ENCODE results near the gene HOXC6.
"Not testable (repeated sequence)": the region's sequence is repeated elsewhere in the genome, so short reads cannot be mapped to it uniquely, and the experiment has no call there.

Gene HOXC6

DNA sequence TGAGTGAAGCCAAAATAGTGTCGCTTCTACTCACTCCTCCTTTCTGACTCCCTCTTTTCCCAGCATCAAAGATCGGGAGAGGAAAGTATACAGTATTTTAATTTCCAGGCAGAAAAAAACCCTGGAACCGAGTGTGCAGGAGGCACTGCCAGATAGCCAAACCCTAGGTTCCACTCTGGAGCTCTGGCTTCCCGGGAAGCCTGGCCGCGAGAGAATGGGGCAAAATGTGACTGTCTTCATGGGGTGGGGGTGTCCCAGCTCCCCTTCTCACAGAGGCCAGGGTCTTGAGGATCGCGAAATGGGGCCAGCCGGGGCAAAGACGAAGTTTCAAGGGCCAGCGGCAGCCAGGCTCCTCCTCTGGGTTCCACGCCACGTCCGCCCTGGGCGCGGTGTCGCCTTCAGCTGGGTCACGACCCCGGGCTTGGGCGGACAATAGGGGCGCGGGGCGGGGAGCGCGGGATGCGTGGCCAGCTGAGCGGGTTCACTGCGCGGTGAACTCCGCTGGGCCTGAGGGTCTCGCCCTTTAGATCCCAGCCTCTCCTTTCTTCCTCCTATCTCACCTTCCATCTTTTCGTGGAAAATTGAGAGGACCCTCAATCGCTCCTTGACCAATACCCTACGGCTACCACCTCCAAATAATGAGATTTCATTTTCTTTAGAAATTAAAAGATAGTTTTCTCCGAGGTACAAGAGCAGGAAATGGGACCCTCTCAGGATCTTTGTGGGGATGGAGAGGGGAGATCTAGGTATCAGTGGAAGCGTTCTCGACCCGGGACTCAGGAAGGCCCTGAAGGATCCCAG lies 32.1 kb downstream of the HOXC6 start:
- no peak for DNase-seq

DNA sequence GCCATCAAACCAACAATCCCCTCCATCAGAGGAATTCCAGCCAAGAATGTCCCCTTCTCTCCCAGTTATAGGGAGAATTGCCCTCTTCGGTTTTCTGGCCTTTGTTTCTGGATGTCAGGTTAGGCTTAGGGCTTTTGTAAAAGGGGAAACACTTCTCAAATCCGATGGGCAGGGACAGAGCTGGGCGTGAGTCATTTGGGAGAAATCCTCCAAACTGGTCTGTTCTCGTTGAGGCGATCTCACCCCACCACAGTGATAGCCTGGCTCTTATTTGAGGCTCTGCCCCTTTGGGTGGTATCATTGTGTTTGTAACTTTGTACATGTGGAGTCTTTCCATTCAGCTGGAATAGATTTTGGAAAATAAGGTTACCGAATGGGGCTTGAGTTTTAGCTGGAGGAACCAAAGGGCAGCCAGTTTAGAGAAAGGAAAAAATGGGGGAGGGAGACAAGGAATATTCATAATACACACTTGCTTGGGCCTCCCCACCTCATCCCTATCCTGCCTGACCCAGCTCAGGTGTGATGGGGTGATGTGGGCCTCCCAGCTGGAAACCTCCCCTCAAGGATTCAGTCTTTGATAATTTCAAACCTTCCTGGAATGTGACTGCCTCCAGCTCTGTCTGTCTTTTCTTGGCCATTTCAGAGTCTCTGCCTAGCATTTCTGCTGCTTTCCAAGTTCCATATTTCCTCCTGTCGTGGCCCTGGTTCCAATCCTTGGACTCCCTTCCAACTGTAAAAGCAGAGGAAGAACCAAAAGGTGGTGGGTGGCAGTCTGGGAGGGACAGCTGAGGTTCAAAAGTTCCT lies 32.9 kb downstream of the HOXC6 start:
- no peak for DNase-seq

DNA sequence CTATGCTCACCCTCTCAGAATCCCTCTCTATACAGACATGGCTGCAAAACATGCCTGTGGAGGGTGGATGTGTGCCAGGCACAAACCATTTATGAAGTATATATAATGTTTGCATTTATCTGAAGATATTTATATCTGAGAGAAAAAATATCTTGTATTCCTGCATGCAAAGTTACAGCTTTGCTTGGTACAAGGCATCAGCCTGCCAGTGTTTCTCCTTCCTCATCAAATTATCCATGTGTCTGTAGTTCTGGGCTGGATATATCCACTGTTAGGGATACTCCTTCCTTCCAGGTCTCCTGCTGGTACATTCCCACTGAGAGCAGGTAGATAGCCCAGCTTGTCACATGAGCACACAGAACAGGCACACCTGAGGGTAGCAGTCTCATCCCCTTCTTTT lies 37.4 kb downstream of the HOXC6 start:
- no peak for DNase-seq

DNA sequence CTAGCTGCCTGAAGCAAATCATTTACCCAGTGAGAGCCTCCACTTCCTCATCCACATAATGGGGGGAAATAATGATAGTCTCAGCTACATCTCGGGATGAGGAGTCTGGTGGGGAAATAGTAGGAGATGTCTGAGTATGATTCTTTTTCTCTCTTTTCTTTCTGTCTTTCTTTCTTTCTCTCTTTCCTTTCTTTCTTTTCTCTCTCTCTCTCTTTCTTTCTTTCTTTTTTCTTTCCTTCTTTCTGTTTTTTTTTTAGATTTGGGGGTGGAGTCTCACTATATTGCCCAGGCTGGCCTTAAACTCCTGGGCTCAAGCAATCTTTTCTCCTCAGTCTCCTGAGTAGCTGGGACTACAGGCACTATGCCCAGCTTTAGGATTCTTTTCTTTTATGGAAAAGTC lies 38.2 kb downstream of the HOXC6 start:
- no peak for DNase-seq

DNA sequence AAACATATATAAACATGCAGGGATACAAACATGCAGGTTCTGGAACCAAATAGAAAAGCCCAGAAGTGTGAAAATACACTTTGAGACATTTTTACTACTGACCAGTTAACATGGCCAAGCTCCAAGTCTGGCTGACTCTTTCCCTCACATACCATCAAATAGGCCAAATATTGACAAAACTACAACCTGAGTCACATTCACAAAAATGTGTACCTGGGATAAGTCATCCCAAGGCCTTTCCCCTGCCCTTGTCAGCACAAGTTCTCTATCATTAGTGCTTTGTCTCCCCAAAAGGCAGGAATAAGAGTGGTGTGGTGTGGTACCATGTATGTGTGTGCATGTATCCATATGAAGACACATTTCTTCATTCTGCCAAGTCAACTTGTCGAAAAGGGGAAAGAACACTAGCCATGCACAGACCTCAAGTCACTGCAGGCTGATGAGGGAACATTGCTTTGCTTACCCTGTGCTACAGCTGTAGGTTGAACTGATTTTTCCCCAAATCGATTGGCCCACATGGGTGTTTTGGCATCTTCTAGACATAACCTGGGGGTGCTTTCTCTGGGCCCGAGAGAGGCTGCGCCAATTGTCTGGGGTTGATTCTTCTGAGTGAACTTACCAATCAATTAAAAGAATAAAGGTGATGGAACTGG lies 40.3 kb downstream of the HOXC6 start:
- DNase-seq, result no peak

DNA sequence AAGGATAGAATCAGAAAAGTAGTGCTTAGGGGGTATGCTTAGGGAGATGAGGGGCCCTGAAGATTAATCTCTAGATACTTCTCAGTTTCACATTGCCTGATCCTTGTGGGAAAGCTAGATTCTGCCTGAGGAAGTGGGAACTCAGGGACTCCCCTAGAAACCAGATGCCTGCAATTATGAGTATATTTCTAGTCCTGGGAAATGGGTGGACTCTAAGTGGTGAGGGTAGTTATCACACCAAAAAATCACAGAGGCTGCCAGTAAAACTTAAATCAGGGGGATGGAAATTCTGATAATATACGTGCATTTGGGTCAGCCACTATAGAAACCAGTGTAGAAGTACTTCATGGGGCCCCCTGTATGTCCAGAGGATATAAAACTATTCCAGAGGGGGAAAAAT lies 43.7 kb downstream of the HOXC6 start:
- DNase-seq, result no peak

DNA sequence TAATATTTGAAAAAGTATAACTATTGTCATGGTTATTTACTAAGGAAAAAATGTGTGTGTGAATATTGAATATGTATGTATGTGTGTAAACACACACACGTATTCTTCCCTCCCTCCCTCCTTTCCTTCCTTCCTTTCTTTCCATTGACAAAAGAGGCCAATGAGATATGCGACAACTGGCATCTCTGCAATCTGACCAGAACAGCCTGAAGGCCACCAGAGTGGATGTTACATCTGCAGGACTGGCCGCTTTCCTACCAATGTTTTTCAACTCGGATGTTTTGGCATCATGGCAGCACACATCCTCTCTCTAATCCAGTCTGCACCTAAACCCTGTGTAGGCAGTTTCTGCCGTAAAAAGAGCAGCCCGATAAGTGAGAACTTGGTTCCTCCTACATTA lies 46.1 kb downstream of the HOXC6 start:
- no peak for DNase-seq

DNA sequence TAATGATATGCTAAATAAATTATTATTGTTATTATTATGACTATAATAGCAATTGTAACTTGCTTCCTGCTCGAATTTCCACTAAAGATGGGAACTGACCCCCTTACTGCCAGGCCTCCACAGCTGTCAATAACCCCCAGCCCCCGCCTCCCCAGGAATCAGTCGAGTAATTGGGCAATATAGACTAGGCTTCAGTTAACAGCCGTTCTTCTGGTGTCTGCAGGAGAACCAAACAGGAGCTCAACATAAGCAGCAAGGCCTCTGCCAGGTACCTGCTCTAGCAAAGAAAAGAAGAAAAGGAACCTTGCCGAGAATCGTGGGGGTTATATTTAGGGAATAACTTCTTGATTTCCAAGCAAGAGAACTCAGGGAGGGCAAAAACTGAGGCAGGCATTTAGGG lies 47.2 kb downstream of the HOXC6 start:
- no peak for DNase-seq

DNA sequence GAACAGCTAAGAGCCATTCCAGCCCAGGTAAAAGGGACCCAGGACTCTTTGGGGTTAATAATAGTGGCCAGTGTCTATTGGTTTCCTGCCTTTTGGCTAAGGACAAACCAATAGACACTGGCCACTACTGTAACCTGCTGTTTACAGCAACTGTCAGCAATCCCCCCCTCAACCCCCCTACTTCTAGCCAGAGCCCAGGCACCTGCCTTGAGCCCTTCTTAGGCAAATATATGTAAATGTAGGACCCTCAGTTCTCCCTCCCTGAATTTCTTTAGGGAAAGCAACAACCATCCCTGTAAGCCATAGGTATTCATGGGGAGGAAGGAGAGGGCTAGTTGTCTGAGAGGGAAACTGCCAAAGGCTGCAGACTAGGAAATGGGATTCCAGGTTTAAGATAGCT lies 47.7 kb downstream of the HOXC6 start:
- no peak for DNase-seq

DNA sequence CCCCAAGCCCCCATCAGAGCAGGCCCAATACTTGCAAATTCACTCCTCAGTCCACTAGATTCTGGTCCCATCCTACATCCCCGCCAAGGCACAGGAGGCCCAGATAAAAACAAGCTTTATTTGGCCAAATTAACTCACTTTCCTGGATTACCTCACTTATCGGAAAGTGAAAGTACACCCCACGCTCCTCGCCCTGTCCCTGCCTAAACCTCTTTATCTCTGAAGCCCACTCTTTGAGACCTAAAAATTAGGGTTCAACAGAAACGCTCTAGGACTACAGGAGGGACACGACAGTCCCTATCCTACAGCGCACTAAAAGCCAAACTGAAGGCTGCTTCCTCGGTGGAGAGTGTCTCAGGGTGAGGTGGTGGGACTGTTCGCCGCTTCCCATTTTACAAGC lies 49.6 kb downstream of the HOXC6 start:
- DNase-seq, result not testable (repeated sequence)

DNA sequence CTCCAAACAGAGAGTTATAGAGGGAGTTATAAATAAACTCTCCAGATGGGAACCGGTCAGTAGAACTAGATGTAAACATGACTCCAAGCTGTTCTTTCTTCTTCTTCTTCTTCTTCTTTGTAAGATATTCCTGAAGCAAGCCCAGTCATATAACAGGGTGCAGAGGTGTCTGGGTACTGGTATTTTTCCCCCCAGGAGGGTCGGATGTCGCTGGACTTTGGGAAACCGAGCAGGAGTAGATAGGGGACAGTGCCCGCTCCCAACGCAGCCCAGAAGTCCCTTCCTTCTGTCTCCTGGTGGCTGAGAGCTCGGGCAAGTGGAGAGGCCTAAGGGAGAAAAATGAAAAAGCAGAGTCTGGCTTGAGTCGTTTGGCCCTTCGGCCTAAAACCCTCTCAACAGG lies 50.9 kb downstream of the HOXC6 start:
- DNase-seq, result not testable (repeated sequence)

All from NCI-H1417 treated with DMSO at 0.1 percent for 48 hours (cell line).